Keratinocyte (primary cell): ENCODE data around the gene KIFC3. TPM values are rescaled to one million over a fixed set of nuclear protein-coding genes. Genes with fewer than 3 reads are reported as not detected.

Experiments used
- DNase-seq: peaks from one replicate; pipeline ENCODE4 v3.0.0-alpha.2; 2011; ENCODE audit warnings: low read depth, missing footprints, low spot score
- FAIRE-seq: peaks from 2 replicates; lab custom pipeline; 2011; peaks lifted over from hg19 to GRCh38; lab: Jason Lieb, UNC
- H2AFZ ChIP-seq: 2 replicates; pipeline ENCODE4 v1.6.0; 2012; ENCODE audit warnings: low read length, control low read depth, inconsistent platforms; ENCODE audit not compliant: control insufficient read depth
- H3K27ac ChIP-seq: 2 replicates; pipeline ENCODE4 v1.5.1; 2011; ENCODE audit warnings: low read length; ENCODE audit not compliant: control insufficient read depth, insufficient read depth
- H3K27me3 ChIP-seq: 3 replicates; pipeline ENCODE4 v1.6.0; 2011; ENCODE audit warnings: low read length; ENCODE audit not compliant: control insufficient read depth, insufficient read depth; ENCODE audit errors: extremely low read depth
- H3K36me3 ChIP-seq, 2 experiments: 2 replicates in 1 of 2; 3 replicates in 1 of 2; pipeline ENCODE4 v1.5.1; 2011; ENCODE audit warnings: low read length in 2 of 2, mild to moderate bottlenecking in 1 of 2; ENCODE audit not compliant: control insufficient read depth in 2 of 2, insufficient read depth in 2 of 2; ENCODE audit errors: extremely low read depth in 1 of 2
- H3K4me1 ChIP-seq: 3 replicates; pipeline ENCODE4 v1.5.1; 2011; ENCODE audit warnings: low read length; ENCODE audit not compliant: control insufficient read depth, insufficient read depth; ENCODE audit errors: extremely low read depth
- H3K4me2 ChIP-seq: 3 replicates; pipeline ENCODE4 v1.6.0; 2011; ENCODE audit warnings: low read depth, low read length; ENCODE audit not compliant: control insufficient read depth, insufficient read depth; ENCODE audit errors: extremely low read depth
- H3K4me3 ChIP-seq, 3 experiments: fragments of 200-600 bp in 1 of 3; sonication (generic) in 1 of 3; 2 replicates in 2 of 3; 3 replicates in 1 of 3; pipeline ENCODE4 v1.5.1; 2011 to 2016; ENCODE audit warnings: low read length in 3 of 3, mild to moderate bottlenecking in 3 of 3, control low read depth in 2 of 3, inconsistent platforms in 1 of 3, low read depth in 1 of 3, mixed read lengths in 1 of 3, mixed run types in 1 of 3, moderate library complexity in 1 of 3; ENCODE audit not compliant: control insufficient read depth in 2 of 3, insufficient read depth in 2 of 3; ENCODE audit errors: extremely low read depth in 1 of 3
- H3K79me2 ChIP-seq: 2 replicates; pipeline ENCODE4 v1.6.0; 2012; ENCODE audit warnings: low read length; ENCODE audit not compliant: control insufficient read depth, insufficient read depth
- H3K9ac ChIP-seq: 3 replicates; pipeline ENCODE4 v1.6.0; 2011; ENCODE audit warnings: low read length; ENCODE audit not compliant: control insufficient read depth, insufficient read depth; ENCODE audit errors: extremely low read depth
- H3K9me1 ChIP-seq: 3 replicates; pipeline ENCODE4 v1.6.0; 2011; ENCODE audit warnings: low read length; ENCODE audit not compliant: control insufficient read depth, insufficient read depth; ENCODE audit errors: extremely low read depth
- H3K9me3 ChIP-seq: 2 replicates; pipeline ENCODE4 v1.5.1; 2012; ENCODE audit warnings: low read depth, low read length; ENCODE audit not compliant: control insufficient read depth
- H4K20me1 ChIP-seq: 3 replicates; pipeline ENCODE4 v1.6.0; 2011; ENCODE audit warnings: low read length; ENCODE audit not compliant: control insufficient read depth, insufficient read depth; ENCODE audit errors: extremely low read depth
- EZH2 ChIP-seq: IDR thresholded peaks from one replicate; pipeline ENCODE4 v1.6.1; 2012; ENCODE audit warnings: inconsistent platforms, mild to moderate bottlenecking, low read length, moderate library complexity
- dilution Hi-C: fragments of 300-500 bp; cut with MboI; formaldehyde crosslinking; loops from one replicate; pipeline ENCODE4 v1.7.0; 2020; ENCODE audit warnings: low sequenced_read_pairs; ENCODE audit not compliant: extremely low pct_ligation_motif_present
- polyA plus RNA-seq, 5 experiments: library from polyadenylated mRNA; depleted of rRNA in 3 of 5; stranded (reverse) in 3 of 5; stranded (forward) in 1 of 5; unstranded in 1 of 5; fragments of >200 nt; gene quantifications; 1 replicate in 1 of 5; 2 replicates in 3 of 5; 3 replicates in 1 of 5; pipeline versions ENCODE4 v1.2.1 to v1.2.3, GENCODE V29; 2011 to 2012; ENCODE audit warnings: missing spikeins in 2 of 5, low read depth in 1 of 5, low replicate concordance in 1 of 5
- TF ChIP-seq, protein P1 (sequence below), 3 experiments: IDR thresholded peaks in 1 of 3; conservative IDR thresholded peaks in 1 of 3; optimal IDR thresholded peaks in 1 of 3; 2 replicates in 2 of 3; 3 replicates in 1 of 3; pipeline versions ENCODE3 to v1.5.1; 2011; ENCODE audit warnings: low read length in 3 of 3, mild to moderate bottlenecking in 3 of 3, moderate library complexity in 2 of 3, control low read depth in 1 of 3, inconsistent platforms in 1 of 3; ENCODE audit not compliant: insufficient read depth in 2 of 3; ENCODE audit errors: extremely low read depth in 1 of 3

Gene KIFC3
- polyA plus RNA-seq, 1 donor (not counting 4 experiments of a cell fraction or from before 2014, with no cell fraction given), result 22.7 TPM

DNA sequence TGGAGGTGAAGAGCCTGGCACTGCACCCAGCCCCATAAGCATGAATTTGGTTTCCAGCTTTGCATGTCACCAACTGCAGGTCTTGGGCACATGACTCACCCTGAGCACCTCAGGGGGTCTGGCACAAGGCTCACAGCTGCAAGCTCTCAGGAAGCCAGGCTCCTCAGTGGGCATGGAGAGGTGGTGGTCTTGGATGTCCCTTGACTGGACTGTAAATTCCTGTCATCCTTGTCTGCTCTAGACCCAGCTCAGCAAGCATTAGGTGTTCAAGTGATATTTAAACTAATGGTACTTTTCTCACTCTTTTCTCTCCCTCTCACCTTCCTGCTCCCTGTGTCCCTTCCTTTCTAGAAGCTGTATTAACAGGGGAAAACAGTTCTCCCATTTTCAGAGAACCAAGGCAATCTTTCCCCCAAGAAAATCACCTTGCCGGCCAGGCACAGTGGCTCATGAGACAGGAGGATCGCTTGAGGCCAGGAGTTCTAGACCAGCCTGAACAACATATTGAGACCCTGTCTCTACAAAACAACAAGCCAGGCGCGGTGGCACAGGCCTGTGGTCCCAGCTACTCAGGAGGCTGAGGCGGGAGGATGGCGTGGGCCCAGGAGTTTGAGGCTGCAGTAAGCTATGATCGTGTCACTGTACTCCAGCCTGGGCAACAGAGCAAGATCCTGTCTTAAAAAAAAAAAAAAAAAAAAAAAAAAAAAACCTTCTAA lies 5.1 kb upstream of the KIFC3 start:
- no peak for FAIRE-seq
- Histone ChIP-seq H3K9ac (no peak overlapping the region), H3K36me3 (no peaks in the 10 kb centered on the region), H3K79me2 (no peaks in the 10 kb centered on the region), H3K4me2 (peak overlapping the region; percentile 22), H3K27ac (peak overlapping the region; percentile 63), H4K20me1 (no peaks in the 10 kb centered on the region), H3K4me3 (no peak overlapping the region), H2AFZ (no peak overlapping the region), H3K27me3 (no peaks in the 10 kb centered on the region), H3K9me1 (peaks cover 2% of the 10 kb centered on the region), H3K9me3 (no peaks in the 10 kb centered on the region), H3K4me1 (peaks cover 61% of the 10 kb centered on the region)
- DNase-seq, result no peak
- dilution Hi-C loops, result no loop called here
- TF ChIP-seq, protein P1, sequence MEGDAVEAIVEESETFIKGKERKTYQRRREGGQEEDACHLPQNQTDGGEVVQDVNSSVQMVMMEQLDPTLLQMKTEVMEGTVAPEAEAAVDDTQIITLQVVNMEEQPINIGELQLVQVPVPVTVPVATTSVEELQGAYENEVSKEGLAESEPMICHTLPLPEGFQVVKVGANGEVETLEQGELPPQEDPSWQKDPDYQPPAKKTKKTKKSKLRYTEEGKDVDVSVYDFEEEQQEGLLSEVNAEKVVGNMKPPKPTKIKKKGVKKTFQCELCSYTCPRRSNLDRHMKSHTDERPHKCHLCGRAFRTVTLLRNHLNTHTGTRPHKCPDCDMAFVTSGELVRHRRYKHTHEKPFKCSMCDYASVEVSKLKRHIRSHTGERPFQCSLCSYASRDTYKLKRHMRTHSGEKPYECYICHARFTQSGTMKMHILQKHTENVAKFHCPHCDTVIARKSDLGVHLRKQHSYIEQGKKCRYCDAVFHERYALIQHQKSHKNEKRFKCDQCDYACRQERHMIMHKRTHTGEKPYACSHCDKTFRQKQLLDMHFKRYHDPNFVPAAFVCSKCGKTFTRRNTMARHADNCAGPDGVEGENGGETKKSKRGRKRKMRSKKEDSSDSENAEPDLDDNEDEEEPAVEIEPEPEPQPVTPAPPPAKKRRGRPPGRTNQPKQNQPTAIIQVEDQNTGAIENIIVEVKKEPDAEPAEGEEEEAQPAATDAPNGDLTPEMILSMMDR (optimal IDR thresholded peaks at IDR 0.05 in 1 of 3, IDR thresholded peaks at IDR 0.05 in 1 of 3, conservative IDR thresholded peaks at IDR 0.05 in 1 of 3; ENCODE audit: extremely low read depth in 1 of 3, insufficient read depth in 2 of 3, low read length in 3 of 3), result no peak
- TF ChIP-seq EZH2, result no peak

DNA sequence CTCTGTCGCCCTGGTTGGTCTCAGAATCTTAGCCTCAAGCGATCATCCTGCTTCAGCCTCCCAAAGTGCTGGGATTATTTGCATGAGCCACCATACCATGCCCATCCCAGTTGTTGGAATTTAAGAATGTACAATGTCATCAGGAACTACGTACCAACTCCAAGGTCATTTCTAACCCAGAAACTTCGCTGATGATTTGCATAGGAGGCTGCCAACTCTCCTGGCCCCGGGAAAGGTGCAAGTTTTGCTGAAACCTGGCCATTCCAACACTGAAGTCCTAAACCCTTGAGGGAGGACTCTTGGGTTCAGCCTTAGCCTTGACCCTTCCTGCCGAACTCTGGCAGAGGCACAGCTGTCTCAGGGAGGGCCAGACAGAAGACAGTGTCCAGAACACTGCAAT lies 2.9 kb upstream of the KIFC3 start:
- no peak overlapping the region for H3K9ac ChIP-seq
- no peak overlapping the region for H3K27ac ChIP-seq
- no peaks in the 10 kb centered on the region for H3K27me3 ChIP-seq
- H3K9me1 ChIP-seq, result no peaks in the 10 kb centered on the region
- FAIRE-seq, result no peak
- H3K36me3 ChIP-seq, result no peaks in the 10 kb centered on the region
- H2AFZ ChIP-seq, result no peak overlapping the region
- H4K20me1 ChIP-seq, result no peaks in the 10 kb centered on the region
- H3K4me1 ChIP-seq, result peaks cover 61% of the 10 kb centered on the region
- DNase-seq, result no peak
- H3K79me2 ChIP-seq, result peaks cover 16% of the 10 kb centered on the region
- no peaks in the 10 kb centered on the region for H3K9me3 ChIP-seq
- no peak for TF ChIP-seq EZH2
- TF ChIP-seq, protein P1 (optimal IDR thresholded peaks at IDR 0.05 in 1 of 3, IDR thresholded peaks at IDR 0.05 in 1 of 3, conservative IDR thresholded peaks at IDR 0.05 in 1 of 3; ENCODE audit: extremely low read depth in 1 of 3, insufficient read depth in 2 of 3, low read length in 3 of 3), result no peak
- H3K4me3 ChIP-seq, result no peak overlapping the region
- dilution Hi-C loops, result no loop called here
- no peak overlapping the region for H3K4me2 ChIP-seq
